WTC11 (cell line): ENCODE data around the gene ORC4. TPM values are rescaled to one million over a fixed set of nuclear protein-coding genes. Genes with fewer than 3 reads are reported as not detected.

Experiments used
- ATAC-seq: fragments of 200-7000 bp; cut with Tn5 transposase; 2 replicates; pipeline ENCODE4 v1.10.0; 2021; ENCODE audit warnings: mild to moderate bottlenecking, moderate library complexity
- CTCF ChIA-PET: fragments of 300-600 bp; sonication (Branson Sonifier 250); formaldehyde crosslinking; loops from one replicate; lab custom pipeline; 2021; ENCODE audit warnings: antibody characterized with exemption; lab: Charles Lee
- POLR2A ChIA-PET: fragments of 350-600 bp; sonication (Branson Sonifier 250); formaldehyde crosslinking; loops from one replicate; lab custom pipeline; 2021; ENCODE audit warnings: antibody characterized with exemption; lab: Charles Lee
- DNase-seq: peaks from one replicate; pipeline ENCODE4 v3.0.0; 2021; ENCODE audit warnings: low spot score
- H3K27ac Mint-ChIP-seq: 2 replicates; pipeline ENCODE4 v1.8.0; 2021; ENCODE audit warnings: mixed read lengths
- H3K27me3 Mint-ChIP-seq: 2 replicates; pipeline ENCODE4 v1.8.0; 2021; ENCODE audit warnings: low read depth, mild to moderate bottlenecking, moderate library complexity, mixed read lengths
- H3K36me3 Mint-ChIP-seq: 2 replicates; pipeline ENCODE4 v1.8.0; 2021; ENCODE audit warnings: mixed read lengths
- H3K4me1 Mint-ChIP-seq: 2 replicates; pipeline ENCODE4 v1.8.0; 2022; ENCODE audit warnings: mixed read lengths
- H3K4me3 Mint-ChIP-seq: 2 replicates; pipeline ENCODE4 v1.8.0; 2021; ENCODE audit warnings: mild to moderate bottlenecking, moderate library complexity, mixed read lengths
- H3K9me3 Mint-ChIP-seq: 2 replicates; pipeline ENCODE4 v1.8.0; 2021; ENCODE audit warnings: mixed read lengths
- AFF4 ChIP-seq: sonication (generic); formaldehyde crosslinking; IDR thresholded peaks from 2 replicates; pipeline ENCODE4 v1.8.1; 2023; ENCODE audit warnings: mild to moderate bottlenecking, missing genetic modification reagents, borderline replicate concordance
- ATF6 ChIP-seq: sonication (generic); formaldehyde crosslinking; IDR thresholded peaks from 2 replicates; pipeline ENCODE4 v1.8.1; 2023; ENCODE audit warnings: mild to moderate bottlenecking, missing genetic modification reagents
- CREM ChIP-seq: sonication (generic); formaldehyde crosslinking; IDR thresholded peaks from 2 replicates; pipeline ENCODE4 v1.8.1; 2022; ENCODE audit warnings: mild to moderate bottlenecking, missing genetic modification reagents, moderate library complexity
- ELF4 ChIP-seq: sonication (generic); formaldehyde crosslinking; IDR thresholded peaks from 2 replicates; pipeline ENCODE4 v1.8.1; 2022; ENCODE audit warnings: low read depth, mild to moderate bottlenecking, moderate library complexity, missing genetic modification reagents
- GABPB1 ChIP-seq: sonication (generic); formaldehyde crosslinking; IDR thresholded peaks from 2 replicates; pipeline ENCODE4 v1.8.1; 2023; ENCODE audit warnings: mild to moderate bottlenecking, missing genetic modification reagents
- GRHL2 ChIP-seq: fragments of 250-450 bp; sonication (Bioruptor Pico); IDR thresholded peaks from 2 replicates; pipeline ENCODE4 v1.8.0; 2022; ENCODE audit warnings: mild to moderate bottlenecking, moderate library complexity; ENCODE audit not compliant: insufficient replicate concordance, severe bottlenecking
- GTF2I ChIP-seq: fragments of 250-450 bp; sonication (Bioruptor Pico); conservative IDR thresholded peaks from 2 replicates; pipeline ENCODE4 v1.4.0; 2021; ENCODE audit warnings: mild to moderate bottlenecking
- MXD4 ChIP-seq: fragments of 250-450 bp; sonication (Bioruptor Pico); IDR thresholded peaks from 2 replicates; pipeline ENCODE4 v1.8.0; 2021; ENCODE audit warnings: mild to moderate bottlenecking, moderate library complexity, borderline replicate concordance
- NFYB ChIP-seq: sonication (generic); formaldehyde crosslinking; conservative IDR thresholded peaks from 2 replicates; pipeline ENCODE4 v1.8.0; 2022; ENCODE audit warnings: low read depth, missing genetic modification reagents
- NR1H2 ChIP-seq: sonication (generic); formaldehyde crosslinking; IDR thresholded peaks from 2 replicates; pipeline ENCODE4 v1.9.0; 2021; ENCODE audit warnings: mild to moderate bottlenecking, moderate library complexity, missing genetic modification reagents
- OVOL2 ChIP-seq: fragments of 250-450 bp; sonication (Bioruptor Pico); IDR thresholded peaks from 2 replicates; pipeline ENCODE4 v1.9.0; 2021; ENCODE audit warnings: mild to moderate bottlenecking, borderline replicate concordance
- TEAD4 ChIP-seq: sonication (generic); formaldehyde crosslinking; IDR thresholded peaks from 2 replicates; pipeline ENCODE4 v1.8.0; 2022; ENCODE audit warnings: mild to moderate bottlenecking, missing genetic modification reagents
- USF2 ChIP-seq: sonication (generic); formaldehyde crosslinking; IDR thresholded peaks from 2 replicates; pipeline ENCODE4 v1.8.1; 2023; ENCODE audit warnings: mild to moderate bottlenecking, missing genetic modification reagents, moderate library complexity
- ZBTB43 ChIP-seq: sonication (generic); formaldehyde crosslinking; IDR thresholded peaks from 2 replicates; pipeline ENCODE4 v1.8.1; 2023; ENCODE audit warnings: mild to moderate bottlenecking, missing genetic modification reagents
- ZNF281 ChIP-seq: sonication (generic); formaldehyde crosslinking; IDR thresholded peaks from 2 replicates; pipeline ENCODE4 v1.8.0; 2023; ENCODE audit warnings: mild to moderate bottlenecking, missing genetic modification reagents
- ZNF317 ChIP-seq: sonication (generic); formaldehyde crosslinking; IDR thresholded peaks from 2 replicates; pipeline ENCODE4 v1.8.1; 2023; ENCODE audit warnings: low read depth, mild to moderate bottlenecking, moderate library complexity, missing genetic modification reagents, borderline replicate concordance
- ZNF423 ChIP-seq: fragments of 250-450 bp; sonication (Bioruptor Pico); IDR thresholded peaks from 2 replicates; pipeline ENCODE4 v2.1.2; 2022; ENCODE audit warnings: mild to moderate bottlenecking, moderate library complexity
- total RNA-seq: library from RNA; stranded (reverse); gene quantifications from 3 replicates; pipeline ENCODE4 v1.2.3, GENCODE V29; 2021
- TF ChIP-seq, protein P1 (sequence below): fragments of 250-450 bp; sonication (Bioruptor Pico); IDR thresholded peaks from 2 replicates; pipeline ENCODE4 v1.9.0; 2021; ENCODE audit warnings: mild to moderate bottlenecking, borderline replicate concordance

ORC4 gene
- total RNA-seq, 1 experiment from 2014 or later = 57.9 TPM

DNA sequence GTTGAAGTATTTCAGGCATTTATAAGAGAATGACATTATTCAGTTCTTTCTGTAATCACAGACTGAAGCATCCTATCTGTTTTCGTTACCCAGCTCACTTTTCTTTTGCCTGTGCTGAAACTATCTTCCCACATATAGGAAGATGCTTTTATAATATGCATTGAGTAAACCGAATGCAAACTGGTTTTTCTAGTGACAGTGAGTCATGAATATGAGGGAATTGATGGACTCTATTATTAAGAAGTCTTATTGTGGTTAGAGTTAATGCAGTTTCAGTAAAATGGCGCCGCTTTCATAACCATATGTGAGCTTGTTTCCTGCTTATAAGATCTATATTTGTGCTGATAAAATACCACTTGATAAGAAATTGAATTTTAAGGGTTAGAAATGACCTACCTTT lies 116.5 kb downstream of the ORC4 start:
- Mint-ChIP-seq H3K4me3 (no peak overlapping the region), H3K9me3 (peaks cover 8% of the 10 kb centered on the region), H3K27ac (no peak overlapping the region), H3K4me1 (no peaks in the 10 kb centered on the region), H3K36me3 (peaks cover 12% of the 10 kb centered on the region), H3K27me3 (no peaks in the 10 kb centered on the region)
- ChIA-PET POLR2A (no interaction called here), CTCF (no interaction called here)
- no peak for ATAC-seq
- no peak for DNase-seq
- TF ChIP-seq NFYB (CRISPR knock-in tag) = no peak
- no peak for TF ChIP-seq TEAD4 (CRISPR knock-in tag)
- TF ChIP-seq ELF4 (CRISPR knock-in tag) = no peak
- TF ChIP-seq USF2 (CRISPR knock-in tag) = no peak
- TF ChIP-seq, protein P1, sequence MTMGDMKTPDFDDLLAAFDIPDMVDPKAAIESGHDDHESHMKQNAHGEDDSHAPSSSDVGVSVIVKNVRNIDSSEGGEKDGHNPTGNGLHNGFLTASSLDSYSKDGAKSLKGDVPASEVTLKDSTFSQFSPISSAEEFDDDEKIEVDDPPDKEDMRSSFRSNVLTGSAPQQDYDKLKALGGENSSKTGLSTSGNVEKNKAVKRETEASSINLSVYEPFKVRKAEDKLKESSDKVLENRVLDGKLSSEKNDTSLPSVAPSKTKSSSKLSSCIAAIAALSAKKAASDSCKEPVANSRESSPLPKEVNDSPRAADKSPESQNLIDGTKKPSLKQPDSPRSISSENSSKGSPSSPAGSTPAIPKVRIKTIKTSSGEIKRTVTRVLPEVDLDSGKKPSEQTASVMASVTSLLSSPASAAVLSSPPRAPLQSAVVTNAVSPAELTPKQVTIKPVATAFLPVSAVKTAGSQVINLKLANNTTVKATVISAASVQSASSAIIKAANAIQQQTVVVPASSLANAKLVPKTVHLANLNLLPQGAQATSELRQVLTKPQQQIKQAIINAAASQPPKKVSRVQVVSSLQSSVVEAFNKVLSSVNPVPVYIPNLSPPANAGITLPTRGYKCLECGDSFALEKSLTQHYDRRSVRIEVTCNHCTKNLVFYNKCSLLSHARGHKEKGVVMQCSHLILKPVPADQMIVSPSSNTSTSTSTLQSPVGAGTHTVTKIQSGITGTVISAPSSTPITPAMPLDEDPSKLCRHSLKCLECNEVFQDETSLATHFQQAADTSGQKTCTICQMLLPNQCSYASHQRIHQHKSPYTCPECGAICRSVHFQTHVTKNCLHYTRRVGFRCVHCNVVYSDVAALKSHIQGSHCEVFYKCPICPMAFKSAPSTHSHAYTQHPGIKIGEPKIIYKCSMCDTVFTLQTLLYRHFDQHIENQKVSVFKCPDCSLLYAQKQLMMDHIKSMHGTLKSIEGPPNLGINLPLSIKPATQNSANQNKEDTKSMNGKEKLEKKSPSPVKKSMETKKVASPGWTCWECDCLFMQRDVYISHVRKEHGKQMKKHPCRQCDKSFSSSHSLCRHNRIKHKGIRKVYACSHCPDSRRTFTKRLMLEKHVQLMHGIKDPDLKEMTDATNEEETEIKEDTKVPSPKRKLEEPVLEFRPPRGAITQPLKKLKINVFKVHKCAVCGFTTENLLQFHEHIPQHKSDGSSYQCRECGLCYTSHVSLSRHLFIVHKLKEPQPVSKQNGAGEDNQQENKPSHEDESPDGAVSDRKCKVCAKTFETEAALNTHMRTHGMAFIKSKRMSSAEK (CRISPR knock-in tag) = no peak
- TF ChIP-seq GABPB1 (CRISPR knock-in tag) = no peak
- no peak for TF ChIP-seq ZNF423

- H3K9me3 Mint-ChIP-seq = no peaks in the 10 kb centered on the region
- peaks cover 28% of the 10 kb centered on the region for H3K4me1 Mint-ChIP-seq
- ChIA-PET CTCF (no interaction called here), POLR2A (no interaction called here)
- ATAC-seq (no peak), DNase-seq (no peak)
- H3K4me3 Mint-ChIP-seq = no peak overlapping the region
- no peaks in the 10 kb centered on the region for H3K27me3 Mint-ChIP-seq
- no peaks in the 10 kb centered on the region for H3K36me3 Mint-ChIP-seq
- H3K27ac Mint-ChIP-seq = peak overlapping the region; percentile 69; the same call in 1 of the 2 replicates
- TF ChIP-seq ZNF281 (no peak), GTF2I (CRISPR knock-in tag) (no peak), OVOL2 (CRISPR knock-in tag) (no peak), NR1H2 (no peak), AFF4 (CRISPR knock-in tag) (no peak), ZBTB43 (CRISPR knock-in tag) (no peak), ZNF317 (CRISPR knock-in tag) (no peak), GRHL2 (no peak), ATF6 (no peak), CREM (no peak), MXD4 (no peak)
- TF ChIP-seq, all 79 proteins: peak for 0
Measured at GRCh38 chr2:147888680-147889079, 131.9 kb downstream of the ORC4 start.
